HG03064 (cell line): ENCODE results near the gene KRT10.
"Not testable (repeated sequence)": the region's sequence is repeated elsewhere in the genome, so short reads cannot be mapped to it uniquely, and the experiment has no call there.

Source experiments
- ATAC-seq: cut with Tn5 transposase; IDR thresholded peaks from one replicate; pipeline ENCODE4 v1.9.1; 2021; ENCODE audit warnings: low read depth; ENCODE audit not compliant: unreplicated experiment

KRT10 gene

DNA sequence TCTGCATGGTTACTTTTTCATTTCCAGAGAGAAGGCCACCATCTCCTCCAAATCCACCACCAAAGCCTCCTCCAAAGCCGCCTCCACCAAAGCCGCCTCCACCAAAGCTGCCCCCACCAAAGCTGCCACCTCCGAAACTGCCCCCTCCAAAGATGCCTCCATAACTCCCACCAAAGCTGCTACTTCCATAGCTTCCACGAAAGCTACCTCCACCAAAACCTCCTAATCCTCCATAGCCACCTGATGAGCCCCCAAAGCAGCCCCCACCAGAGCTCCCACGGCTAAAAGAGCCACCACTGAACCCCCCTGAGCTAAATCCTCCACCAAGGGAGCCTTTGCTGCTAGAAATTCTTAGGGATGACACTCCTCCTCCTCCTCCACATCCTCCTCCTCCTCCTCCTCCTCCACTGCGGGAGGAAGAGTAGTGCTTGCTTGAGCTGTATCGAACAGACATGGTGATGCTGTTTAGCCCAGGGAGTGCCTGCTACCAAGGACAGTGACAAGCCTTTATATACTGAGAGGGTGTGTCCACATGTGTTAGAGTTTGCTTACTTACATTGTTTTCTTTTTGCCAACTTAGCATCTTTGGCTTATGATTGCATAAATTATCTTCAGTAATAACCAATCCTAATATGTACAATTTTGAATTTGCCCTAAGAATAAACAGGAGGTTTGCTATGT lies at the start of gene KRT10:
Gene KRT10, minus strand, starts transcription at position 483 of the 681 bp plus-strand sequence. Its CDS starts 29 bp downstream, at position 454.
- no peak for ATAC-seq

DNA sequence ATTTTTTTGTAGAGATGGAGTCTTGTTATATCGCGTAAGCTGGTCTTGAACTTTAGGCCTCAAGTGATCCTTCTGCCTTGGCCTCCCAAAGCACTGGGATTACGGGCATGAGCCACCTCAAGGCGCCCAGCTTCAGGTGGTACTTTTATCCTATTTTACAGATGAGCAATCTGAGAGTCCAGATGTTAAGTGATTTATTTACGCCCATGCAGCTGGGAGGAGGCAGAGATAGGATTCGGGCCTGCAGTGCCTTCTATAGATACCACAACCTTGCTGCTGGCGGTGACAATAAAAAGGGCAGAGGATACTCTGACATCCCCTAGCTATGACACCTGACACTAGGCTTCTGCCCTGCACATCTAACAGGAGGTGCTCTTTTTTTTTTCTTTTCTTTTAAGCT lies 48.9 kb upstream of the KRT10 start:
- no peak for ATAC-seq

DNA sequence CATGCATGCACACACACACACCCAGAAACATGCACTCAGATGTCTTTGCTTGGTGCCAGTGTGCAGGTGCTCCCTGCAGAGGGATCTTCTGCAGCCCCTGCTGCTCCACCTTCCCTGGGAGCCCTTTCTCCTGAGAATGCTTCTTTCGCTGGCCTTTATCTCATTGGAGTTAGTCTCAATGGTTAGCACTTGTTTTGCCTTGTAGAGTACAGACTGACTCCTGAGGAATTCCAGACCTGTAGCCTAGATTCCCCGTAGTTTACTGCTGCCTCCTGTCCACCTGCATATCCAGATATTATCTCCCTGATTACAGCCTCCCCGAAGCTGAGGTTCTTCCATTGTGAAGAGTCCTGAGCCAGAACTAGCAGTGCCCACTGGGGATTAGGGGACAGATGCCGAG lies 47.7 kb upstream of the KRT10 start:
- no peak for ATAC-seq

- no peak for ATAC-seq
Measured at GRCh38 chr17:40866838-40867237, 44.4 kb upstream of the KRT10 start, which contains the start of gene KRT12. Gene KRT12, minus strand, starts transcription at chr17:40867223. Its CDS starts 37 bp downstream, at chr17:40867186.

GRCh38 chr17:40864661-40865390 lies 42.4 kb upstream of the KRT10 start:
- no peak for ATAC-seq

GRCh38 chr17:40862985-40863733 lies 40.7 kb upstream of the KRT10 start:
- ATAC-seq = no peak

DNA sequence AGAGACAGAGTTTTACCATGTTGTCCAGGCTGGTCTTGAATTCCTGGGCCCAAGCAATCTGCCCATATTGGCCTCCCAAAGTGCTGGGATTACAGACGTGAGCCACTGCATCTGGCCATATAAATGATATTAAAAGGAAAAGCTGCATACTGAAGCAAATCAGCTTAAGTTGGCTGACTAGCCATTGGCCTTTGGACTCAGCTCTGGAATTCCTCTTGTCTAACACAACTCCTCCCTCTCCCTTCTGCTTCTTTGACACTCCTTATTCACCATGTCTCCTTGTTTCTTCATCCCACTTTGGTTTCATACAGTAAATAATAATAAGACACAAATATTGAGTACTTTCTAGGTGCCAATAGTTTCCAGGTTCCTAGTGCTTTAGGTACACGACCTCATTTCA lies 37.1 kb upstream of the KRT10 start:
- ATAC-seq = no peak

DNA sequence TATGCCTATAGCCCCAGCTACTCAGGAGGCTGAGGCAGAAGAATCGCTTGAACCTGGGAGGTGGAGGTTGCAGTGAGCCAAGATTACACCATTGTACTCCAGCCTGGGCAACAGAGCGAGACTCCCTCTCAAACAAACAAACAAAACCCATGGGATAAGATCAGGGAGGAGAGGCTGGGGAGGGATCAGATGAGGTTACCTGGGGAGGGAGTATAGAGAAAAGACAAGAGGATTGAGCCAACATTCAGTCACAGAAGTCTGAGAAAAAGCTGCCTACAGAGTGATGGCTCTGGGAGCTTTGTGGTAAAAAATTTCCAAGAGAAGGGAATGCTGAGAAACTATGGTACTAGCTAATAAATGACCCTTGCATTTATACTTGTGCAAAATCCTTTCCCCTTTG lies 36.3 kb upstream of the KRT10 start:
- not testable (repeated sequence) for ATAC-seq

DNA sequence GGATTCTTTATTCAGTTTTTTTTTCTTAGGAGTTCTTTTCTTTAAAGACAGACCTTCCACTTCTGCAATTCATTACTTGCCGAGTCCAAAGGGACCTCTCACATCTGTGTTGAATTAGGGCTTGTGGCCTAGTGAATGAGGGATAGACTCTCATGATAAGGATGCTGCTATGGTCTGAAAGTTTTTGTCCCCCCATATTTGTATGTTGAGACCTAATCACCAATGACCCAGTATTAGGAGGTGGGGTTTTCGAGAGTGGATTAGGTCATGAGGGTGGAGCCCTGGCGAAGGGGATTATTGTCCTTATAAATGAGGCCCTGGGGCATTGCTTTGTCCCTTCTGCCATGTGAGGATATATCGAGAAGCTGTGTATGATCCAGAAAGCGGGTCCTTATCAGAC lies 35.1 kb upstream of the KRT10 start:
- no peak for ATAC-seq

GRCh38 chr17:40854175-40854814 lies 31.9 kb upstream of the KRT10 start:
- ATAC-seq = no peak

GRCh38 chr17:40852364-40852763 lies 29.9 kb upstream of the KRT10 start:
- no peak for ATAC-seq

DNA sequence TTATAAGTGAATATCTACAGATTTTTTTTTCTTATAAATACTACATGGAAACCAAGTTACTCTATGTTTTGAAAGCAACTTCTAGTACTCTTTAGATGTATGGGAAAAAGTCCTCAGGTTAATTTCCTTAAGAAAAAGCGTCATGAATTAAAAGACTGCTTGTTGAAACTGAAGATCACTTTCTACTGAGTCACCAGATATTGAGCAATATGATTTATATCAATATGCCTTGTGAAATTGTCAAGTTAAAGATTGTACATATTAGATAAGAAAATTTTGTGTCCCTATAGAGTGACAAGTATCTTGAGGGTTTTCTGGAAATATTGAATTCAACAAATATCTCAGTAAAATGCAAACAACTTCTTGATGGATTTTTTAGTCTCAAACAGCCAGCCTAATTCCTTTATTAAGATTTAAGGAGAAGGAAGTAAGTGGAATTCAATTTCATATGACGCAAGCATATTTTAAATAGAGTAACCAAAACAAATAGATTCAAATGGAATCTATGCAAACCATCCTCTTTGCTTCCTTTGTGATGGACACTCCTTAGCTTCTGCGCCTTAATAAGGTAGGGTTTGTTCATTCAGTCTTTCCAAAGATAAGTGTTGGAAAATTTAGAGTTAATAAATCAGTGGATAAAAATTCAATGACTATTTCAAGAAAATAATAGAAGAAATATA lies 28.0 kb upstream of the KRT10 start:
- no peak for ATAC-seq

GRCh38 chr17:40849723-40850122 lies 27.3 kb upstream of the KRT10 start:
- ATAC-seq = no peak

DNA sequence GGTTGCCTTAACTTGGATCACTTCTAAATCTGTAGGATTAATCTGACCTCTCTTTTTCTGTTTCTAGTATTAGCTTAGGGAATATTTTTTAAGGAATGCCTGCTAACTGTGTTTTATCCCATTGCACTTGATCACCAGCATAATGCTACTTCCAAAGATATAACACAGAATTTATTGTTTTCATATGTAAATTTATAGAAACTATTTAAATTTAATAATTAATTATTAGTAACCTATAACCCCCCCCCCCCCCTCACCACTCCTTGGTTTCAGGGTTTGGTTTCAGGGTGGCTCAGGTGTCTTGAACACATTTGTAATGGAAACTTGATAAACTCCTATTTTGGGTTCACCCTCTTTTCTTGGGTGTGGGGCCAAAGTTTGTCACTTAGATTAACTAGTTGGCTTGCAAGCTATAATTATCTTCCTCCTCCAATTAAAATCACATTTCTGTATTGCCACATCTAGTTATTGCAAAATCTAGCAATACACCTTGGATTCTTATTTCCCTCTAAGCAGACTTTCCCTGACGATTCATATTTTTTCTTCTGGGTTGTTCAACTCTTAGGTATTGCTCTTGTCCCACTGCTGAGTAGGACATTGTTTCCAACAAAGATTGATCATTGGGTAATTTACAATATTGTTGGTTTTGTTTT lies 26.3 kb upstream of the KRT10 start:
- no peak for ATAC-seq

- ATAC-seq = no peak
Measured at GRCh38 chr17:40846515-40847144, 24.2 kb upstream of the KRT10 start.

DNA sequence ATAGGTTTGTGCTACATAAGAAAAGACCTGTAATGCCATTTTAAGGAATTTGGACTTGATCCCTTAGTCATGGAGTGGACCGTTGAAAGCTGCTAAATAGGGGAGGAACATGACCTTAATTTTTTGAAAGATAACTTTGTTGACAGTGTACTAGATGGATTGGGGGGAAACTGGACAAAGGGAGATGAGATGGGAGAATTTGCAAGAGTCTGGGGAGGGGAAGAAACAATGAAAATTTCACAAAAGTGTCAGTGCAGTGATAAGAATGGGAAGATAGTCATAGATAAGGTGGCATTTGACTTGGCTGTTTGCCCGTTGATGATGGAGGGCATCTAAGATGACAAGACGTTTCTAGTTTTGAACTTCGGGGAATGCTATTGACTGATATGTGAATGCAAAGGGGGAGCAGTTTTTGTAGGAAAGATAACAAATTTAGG lies 22.3 kb upstream of the KRT10 start:
- ATAC-seq = no peak

DNA sequence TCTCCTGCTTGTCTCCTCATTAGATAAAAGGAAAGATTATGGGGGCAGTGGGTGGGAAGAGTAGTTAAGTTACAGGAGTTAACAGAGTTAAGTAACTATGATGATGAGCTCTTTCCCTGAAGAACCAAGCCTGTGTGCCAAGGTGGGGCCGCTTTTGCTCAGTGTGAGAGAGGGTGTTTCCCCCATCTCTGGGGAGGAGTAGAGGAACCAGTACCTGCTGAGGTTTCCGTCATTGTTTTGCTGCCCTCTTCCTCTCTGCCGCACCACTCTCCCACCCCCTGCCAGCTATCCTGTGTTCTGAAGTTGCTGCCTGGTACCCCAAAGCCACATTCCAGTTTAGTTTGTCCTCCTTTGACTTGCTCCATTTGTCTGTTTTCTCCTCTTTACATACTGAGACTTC lies 20.8 kb upstream of the KRT10 start:
- ATAC-seq = no peak

DNA sequence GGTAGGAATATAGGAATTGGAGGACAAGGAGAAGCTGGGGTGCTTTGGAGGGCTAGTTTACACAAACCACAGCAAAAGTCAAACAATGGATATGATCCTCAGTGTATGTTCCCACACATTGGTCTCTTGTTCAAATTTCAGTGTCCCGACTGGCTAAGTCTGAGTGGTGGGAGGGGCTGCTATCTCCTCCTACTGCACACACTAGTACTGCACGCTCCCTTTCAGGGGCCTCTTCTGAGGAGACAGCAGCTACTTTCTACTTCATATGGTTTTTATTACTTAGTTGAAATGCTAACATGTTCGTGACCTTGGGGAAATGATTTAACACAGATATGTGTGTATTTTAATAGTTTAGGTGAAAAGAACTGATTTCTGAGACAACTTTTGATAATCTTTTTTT lies 18.8 kb upstream of the KRT10 start:
- no peak for ATAC-seq

GRCh38 chr17:40839194-40839593 lies 16.8 kb upstream of the KRT10 start:
- ATAC-seq = no peak
